Measurements from ENCODE around the gene KCNE1. TPM values are rescaled to one million over a fixed set of nuclear protein-coding genes. Genes with fewer than 3 reads are reported as not detected.

Gene KCNE1
- 1 to 10 TPM in 1 of 4 donors, under 1 TPM in 2, not detected in 1; 0.82 to 2.3 (median 0.83) TPM for total RNA-seq

DNA sequence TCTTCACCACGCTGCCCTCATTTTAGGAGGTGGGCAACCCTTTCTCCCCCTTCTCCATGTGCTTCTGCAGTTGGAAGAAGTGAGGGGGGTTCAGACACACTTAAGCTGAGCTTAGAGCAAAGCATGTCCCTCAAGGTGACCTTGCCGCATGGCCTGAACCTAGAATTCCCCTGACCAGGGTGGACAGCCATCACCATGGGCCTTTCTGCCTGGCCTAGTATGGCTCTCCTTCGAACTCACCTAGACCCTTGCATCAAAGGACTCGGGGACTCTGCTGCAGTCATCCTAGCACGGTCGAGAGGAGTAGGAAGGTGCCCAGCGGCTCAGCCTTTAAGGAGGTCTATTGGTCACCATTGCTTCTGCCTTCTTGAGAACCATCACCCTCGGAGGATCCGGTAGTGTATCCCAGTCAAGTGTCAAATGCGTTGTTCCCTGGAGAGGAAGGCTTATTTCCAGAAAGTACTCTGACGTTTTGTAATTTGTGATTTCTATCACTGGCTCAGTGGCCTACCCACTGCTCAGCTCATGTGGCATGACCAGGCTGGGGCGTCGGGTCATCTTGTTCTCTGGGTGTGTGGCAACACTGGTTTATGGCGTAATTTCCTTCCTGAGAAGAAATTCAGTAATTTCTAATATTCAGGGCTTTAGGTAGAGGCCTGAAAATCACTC is at the start of gene KCNE1:
Gene KCNE1, minus strand, starts transcription at position 424 of the 669 bp plus-strand sequence. CDS start 62,576 bp downstream, outside the sequence.
- no peak for DNase-seq
- Histone ChIP-seq H3K4me3 (peak within 1 kb of the TSS in 1 of 4 donors; percentile 40), H3K4me1 (peaks cover 4 to 19% (median 12%) of the 10 kb centered on the region in 3 donors), H3K36me3 (peaks cover 0 to 3% (median 0%) of the 10 kb centered on the region in 3 donors), H3K27me3 (no peaks in the 10 kb centered on the region), H3K9me3 (no peaks in the 10 kb centered on the region), H3K27ac (peak within 1 kb of the TSS in 3 of 4 donors; percentile 48 to 77 (median 53))
- 86 to 90% methylated on average over 10 to 14 of the region's 14 CpGs for WGBS, 2 donors
- peak in 1 of 4 donors; percentile 33 for TF ChIP-seq POLR2A (IDR thresholded peaks at IDR 0.05)
- no peak for TF ChIP-seq CTCF (IDR thresholded peaks at IDR 0.05)
- intact Hi-C loops (cut with DNase I): no loop called here

DNA sequence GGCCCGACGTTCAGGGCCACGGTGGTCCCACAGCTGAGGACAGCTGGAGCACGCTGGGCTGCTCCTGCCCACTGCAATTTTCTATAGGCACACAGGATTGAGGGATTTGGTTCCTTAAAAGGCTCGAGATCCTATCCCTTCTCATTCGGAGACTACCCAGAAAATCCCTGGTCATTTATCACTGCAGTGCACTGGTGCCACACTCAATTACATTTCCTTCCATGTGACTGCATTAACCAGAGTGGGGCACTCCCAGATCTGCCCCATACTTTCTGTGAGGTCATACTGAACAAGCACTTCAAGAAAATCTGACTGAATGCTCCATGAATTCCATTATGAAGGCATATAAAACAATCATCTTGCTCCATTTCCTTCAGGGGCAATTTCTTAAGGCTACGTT is 49.8 kb upstream of the KCNE1 start:
- Histone ChIP-seq H3K4me1 (peaks cover 0 to 16% (median 2%) of the 10 kb centered on the region in 3 donors), H3K27ac (no peak overlapping the region), H3K4me3 (no peak overlapping the region), H3K27me3 (no peaks in the 10 kb centered on the region), H3K9me3 (no peaks in the 10 kb centered on the region), H3K36me3 (no peaks in the 10 kb centered on the region)
- TF ChIP-seq CTCF (IDR thresholded peaks at IDR 0.05) (no peak), POLR2A (IDR thresholded peaks at IDR 0.05) (no peak)
- 85 to 87% methylated on average over 7 of the region's 7 CpGs for WGBS, 2 donors
- intact Hi-C loops (cut with DNase I): no loop called here
- DNase-seq: no peak

DNA sequence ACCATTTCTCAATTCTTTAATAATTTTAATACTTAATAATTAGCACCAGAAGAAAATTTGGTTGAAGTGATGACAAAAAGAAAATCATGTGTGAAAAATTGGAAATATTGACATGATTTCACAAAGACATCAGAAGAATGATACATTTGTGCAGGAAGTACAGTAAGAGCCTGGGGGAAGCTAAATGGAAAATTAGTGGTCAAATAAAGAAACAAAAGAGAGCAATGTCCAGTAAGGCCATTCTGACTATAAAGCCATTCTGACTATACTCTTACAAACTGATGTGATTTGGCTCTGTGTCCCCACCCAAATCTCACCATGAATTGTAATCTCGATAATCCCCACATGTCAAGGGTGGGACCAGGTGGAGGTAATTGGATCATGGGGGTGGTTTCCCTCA is 48.6 kb upstream of the KCNE1 start:
- Histone ChIP-seq H3K4me3 (no peak overlapping the region), H3K27ac (no peak overlapping the region), H3K27me3 (no peaks in the 10 kb centered on the region), H3K4me1 (peaks cover 0 to 16% (median 2%) of the 10 kb centered on the region in 3 donors), H3K36me3 (no peaks in the 10 kb centered on the region), H3K9me3 (no peaks in the 10 kb centered on the region)
- WGBS, 2 donors: 0 to 53% methylated on average over 1 of the region's 1 CpG
- TF ChIP-seq CTCF (IDR thresholded peaks at IDR 0.05) (no peak), POLR2A (IDR thresholded peaks at IDR 0.05) (no peak)
- intact Hi-C loops (cut with DNase I): no loop called here
- no peak for DNase-seq

GRCh38 chr21:34560021-34560420 is 48.0 kb upstream of the KCNE1 start:
- DNase-seq: no peak
- no peaks in the 10 kb centered on the region for H3K9me3 ChIP-seq
- H3K27me3 ChIP-seq: no peaks in the 10 kb centered on the region
- H3K4me1 ChIP-seq: peaks cover 0 to 16% (median 2%) of the 10 kb centered on the region in 3 donors
- no peaks in the 10 kb centered on the region for H3K36me3 ChIP-seq
- WGBS, 2 donors: 83 to 90% methylated on average over 5 of the region's 5 CpGs
- H3K27ac ChIP-seq: no peak overlapping the region
- H3K4me3 ChIP-seq: no peak overlapping the region
- no peak for TF ChIP-seq POLR2A (IDR thresholded peaks at IDR 0.05)
- no peak for TF ChIP-seq CTCF (IDR thresholded peaks at IDR 0.05)
- intact Hi-C loops (cut with DNase I): no loop called here

- DNase-seq: no peak
Measured at GRCh38 chr21:34559089-34559631, 47.1 kb upstream of the KCNE1 start.

More at GRCh38 chr21:34559089-34559631, 47.1 kb upstream of the KCNE1 start:
- TF ChIP-seq CTCF (IDR thresholded peaks at IDR 0.05): no peak
- TF ChIP-seq POLR2A (IDR thresholded peaks at IDR 0.05): no peak
- Histone ChIP-seq H3K9me3 (no peaks in the 10 kb centered on the region), H3K4me3 (no peak overlapping the region), H3K4me1 (peaks cover 0 to 16% (median 2%) of the 10 kb centered on the region in 3 donors), H3K27me3 (no peaks in the 10 kb centered on the region), H3K27ac (peak overlapping the region in 1 of 4 donors; percentile 6), H3K36me3 (no peaks in the 10 kb centered on the region)
- WGBS, 2 donors: 74 to 83% methylated on average over 6 of the region's 6 CpGs
- intact Hi-C loops (cut with DNase I): no loop called here
